NCI-H226 (cell line): ENCODE measurements around the gene TAT.
"Not testable (repeated sequence)": the region's sequence is repeated elsewhere in the genome, so short reads cannot be mapped to it uniquely, and the experiment has no call there.

Experiments used
- DNase-seq: peaks from one replicate; pipeline ENCODE4 v3.0.0-alpha.2; 2015

The TAT gene

DNA sequence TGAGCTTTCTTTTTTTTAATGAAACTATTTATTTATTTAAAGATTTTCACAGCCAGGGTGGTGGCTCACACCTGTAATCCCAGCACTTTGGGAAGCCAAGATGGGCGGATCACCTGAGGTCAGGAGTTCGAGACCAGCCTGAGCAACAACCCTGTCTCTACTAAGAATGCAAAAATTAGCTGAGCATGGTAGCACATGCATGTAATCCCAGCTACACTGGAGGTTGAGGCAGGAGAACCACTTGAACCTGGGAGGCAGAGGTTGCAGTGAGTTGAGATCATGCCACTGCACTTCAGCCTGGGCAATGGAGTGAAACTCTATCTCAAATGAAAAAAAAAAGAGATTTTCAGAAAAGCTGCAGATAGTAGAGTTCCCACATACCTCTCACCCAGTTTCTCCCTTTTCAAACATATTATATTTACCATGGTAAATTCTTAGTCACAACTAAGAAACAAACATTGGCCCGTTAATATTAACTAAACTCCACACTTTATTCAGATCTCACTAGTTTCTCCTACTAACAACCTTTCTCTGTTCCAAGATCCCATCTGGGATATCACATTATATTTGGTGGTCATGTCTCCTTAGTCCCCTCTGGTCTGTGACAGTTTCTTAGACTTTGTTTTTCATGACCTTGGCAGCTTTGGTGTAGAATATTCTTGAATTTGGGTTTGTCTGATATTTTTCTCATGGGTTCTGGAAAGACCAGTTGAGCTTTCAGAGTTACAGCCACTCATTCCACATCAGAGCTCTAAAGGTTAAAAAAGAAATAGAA, 7.8 kb upstream of the TAT start:
- no peak for DNase-seq

- not testable (repeated sequence) for DNase-seq
These were observed 5.6 kb upstream of the TAT start for GRCh38 chr16:71582553-71582848.

DNA sequence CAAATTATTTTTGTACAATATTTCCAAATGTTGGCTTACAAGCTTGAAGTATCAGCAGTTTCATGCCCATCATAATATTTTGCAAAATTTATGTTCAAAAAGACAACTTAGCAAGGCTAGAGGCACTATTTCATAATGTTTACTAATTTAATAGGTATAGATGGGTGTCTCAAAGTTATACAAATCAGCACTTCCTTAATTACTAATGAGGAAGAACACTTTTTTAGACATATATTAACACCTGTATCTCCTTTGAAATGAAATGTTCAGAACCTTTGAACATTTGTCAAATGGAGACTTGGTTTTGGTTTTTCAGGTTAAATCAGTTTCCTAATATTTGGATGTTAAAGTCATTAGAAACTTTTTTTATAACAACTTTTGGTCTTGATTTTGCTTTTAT, 2.2 kb downstream of the TAT start:
- DNase-seq: no peak

- DNase-seq: no peak
These were observed 3.4 kb downstream of the TAT start for GRCh38 chr16:71573387-71574094.

DNA sequence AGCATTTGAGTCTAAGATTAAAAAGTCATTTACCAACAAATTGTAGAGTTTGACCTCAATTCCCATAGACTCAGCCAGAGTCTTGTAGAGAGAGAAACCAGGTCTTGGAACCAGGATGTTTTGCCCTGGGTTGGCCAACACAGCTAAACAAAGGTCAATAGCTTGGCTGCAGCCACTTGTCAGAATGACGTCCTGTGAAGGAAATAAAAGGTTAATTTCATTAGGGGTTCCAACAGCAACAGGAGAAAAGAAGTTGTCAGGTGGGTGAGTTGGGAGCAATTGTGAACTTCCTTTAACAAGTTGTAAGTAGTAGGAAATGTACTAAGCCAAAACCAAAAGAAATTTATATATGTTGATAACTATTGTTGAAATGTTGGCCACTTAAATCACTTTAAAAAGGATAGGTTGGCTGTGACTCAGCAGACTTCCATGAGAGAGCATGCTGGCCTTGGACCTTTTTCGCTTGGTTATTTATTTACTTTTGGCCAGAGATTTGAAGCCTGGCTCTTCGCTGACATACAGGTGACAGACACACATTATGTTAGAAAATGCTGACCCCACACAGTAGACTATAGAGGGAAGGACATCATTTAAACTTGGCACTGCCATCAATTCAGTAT, 4.3 kb downstream of the TAT start:
- DNase-seq: no peak

DNA sequence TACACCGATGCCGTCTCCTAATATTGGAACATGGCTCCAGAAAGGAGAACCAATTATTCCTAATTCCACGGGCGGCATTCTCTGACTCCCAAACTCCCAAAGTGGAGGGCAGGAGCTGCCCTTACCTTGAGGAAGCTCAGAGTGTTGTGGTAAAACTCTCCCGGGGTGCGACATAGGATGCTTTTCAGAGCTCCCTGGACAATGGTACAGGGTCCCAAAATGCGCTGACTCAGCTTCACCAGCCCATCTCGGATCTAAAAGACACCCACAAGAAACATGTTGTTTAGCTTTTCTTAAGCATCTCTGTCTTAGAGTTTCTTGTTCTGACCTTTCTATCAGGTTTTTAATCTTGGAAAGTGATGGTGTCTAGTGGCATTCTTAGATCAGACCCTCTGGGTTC, 6.7 kb downstream of the TAT start:
- DNase-seq: no peak

DNA sequence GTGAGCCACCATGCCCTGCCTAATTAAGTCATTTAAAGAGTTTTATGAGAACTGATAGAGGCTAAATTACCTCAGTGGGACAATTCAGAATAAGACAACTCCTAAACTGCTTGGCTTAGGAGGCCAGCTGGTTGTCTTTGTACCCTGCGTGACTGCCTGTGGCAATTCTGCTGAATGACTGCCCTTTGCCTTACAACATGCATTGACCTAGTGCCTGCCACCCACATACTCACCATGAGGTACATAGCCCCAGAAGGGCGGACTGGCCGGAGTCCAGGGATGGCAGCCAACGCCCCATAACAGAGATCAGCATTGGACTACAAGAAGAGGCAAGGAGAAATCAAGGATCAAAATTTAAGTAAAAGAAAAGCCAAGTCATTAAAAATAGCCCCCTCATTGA, 7.3 kb downstream of the TAT start:
- DNase-seq: no peak

DNA sequence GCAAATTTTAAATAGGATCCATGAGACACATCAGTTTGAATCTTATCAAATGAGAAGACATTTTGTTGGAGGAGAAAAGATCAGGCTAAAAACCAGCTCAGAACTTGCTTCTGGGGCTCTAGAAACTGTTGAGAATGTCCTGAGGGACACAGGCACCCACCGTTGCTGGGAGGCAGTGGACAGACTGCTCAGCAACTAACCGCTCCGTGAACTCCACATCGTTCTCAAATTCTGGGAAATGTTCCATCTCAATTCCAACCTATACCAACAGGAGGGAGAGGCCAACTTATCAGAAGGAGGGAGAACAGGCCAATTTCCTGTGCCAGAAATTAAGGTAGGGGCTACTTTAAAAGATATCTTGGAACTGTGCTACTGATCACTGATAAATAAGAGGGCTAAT, 8.3 kb downstream of the TAT start:
- no peak for DNase-seq

- DNase-seq: no peak
These were observed 9.0 kb downstream of the TAT start for GRCh38 chr16:71567931-71568330.

DNA sequence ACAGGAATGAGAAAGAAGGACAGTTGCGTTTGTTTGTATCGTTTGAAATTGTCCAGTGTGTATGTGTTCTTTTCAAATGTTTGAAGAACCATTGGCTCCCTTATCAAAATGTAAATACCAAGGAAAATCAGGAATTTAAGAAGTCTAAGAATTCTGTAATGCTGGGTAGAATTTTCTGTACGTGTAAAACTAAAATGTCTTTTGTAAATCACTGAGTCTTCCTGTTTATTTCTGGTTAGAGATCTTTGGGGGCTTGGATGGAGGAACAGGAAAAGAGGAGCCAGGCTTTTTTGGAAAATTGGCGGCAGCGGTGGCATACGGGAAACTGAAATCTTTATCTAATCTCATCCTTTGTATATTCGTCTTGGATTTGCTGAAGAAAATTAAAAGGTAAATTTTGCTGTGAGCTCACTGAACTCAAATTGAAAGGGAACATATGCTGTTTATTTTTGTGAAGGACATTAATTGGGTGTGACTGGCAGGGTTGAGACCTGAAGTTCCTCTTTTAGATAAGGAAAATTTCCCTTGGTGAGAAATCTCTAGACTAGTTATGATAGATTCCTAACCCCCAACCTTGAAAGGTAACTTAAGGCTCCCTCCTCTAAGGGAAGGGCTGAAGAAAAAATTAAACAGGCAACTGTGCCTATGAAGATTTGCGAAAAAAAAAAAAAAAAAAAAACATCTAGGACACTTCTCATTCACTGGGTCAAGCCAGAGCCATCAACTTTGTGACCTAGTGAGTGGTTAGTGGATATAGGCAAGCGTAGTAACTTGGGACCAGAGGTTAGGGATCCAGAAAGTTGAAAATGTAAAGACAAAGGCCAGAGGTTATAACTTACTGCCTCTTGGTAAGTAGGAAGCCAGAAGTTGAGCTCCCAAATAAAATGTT, 10.8 kb downstream of the TAT start:
- DNase-seq: no peak

GRCh38 chr16:71564335-71564967, 12.4 kb downstream of the TAT start:
- no peak for DNase-seq

DNA sequence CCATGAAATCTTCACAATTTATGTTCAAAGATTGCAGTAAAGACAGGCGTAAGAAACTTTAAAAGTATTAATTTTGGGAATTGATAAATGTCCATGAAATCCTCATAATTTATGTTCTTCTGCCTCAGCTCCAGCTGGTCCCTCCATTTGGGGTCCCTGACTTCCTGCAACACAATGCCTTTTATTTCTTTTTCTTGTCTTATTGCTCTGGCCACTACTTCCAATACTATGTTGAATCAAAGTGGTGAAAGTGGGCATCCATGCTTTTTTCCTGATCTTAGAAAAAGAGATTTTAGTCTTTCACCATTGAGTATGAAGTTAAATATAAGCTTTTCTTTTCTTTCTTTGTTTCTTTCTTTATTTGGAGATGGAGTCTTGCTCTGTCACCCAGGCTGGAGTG, 14.3 kb downstream of the TAT start:
- DNase-seq: no peak

DNA sequence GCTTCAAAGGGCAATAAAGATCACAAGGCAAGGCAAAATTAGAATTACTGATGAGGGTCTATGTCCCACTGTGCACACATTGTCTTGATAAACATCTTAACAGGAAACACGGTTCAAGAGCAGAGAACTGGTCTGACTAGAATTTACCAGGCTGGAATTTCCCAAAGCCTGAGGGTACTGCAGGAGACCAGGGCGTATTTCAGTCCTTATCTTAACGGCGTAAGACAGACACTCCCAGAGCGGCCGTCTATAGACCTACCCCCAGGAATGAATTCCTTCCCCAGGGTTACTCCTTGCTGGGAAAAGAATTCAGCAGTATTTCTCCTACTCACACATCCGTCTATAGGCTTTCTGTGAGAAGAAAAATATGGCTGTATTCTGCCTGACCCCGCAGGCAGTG, 15.0 kb downstream of the TAT start:
- not testable (repeated sequence) for DNase-seq

- DNase-seq: no peak
These were observed 17.0 kb downstream of the TAT start for GRCh38 chr16:71559855-71560254.

DNA sequence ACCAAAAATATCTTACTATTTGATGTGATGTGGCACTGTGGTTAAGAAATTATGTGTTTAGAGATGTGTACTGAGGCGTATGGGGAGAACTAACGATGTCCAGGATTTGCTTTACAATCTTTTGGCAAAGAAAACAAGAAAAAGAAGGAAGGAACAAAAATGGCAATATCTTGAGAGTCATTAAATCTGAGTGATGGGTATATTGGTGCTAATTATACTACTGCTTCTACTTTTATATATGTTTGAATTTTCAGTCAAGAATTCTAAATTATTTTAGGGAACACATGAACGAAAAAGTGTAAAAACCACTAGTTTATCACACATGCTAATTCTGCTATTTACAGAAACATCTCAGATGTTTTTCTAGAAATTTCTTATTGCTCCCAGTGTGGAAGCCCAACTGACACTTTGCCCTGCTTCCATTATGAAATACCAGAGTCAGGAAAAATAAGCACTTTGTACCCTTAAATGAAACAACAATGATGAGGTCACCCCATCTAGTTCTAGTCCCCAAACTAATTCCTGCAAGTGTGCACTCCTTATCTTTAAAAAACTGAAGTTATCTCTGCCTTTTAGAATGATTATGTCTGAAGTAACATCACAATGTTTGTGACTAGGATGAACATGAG, 18.8 kb downstream of the TAT start:
- DNase-seq: no peak

- DNase-seq: no peak
These were observed 19.6 kb downstream of the TAT start for GRCh38 chr16:71557299-71557698.

- peak; percentile 29 for DNase-seq
These were observed 21.5 kb downstream of the TAT start for GRCh38 chr16:71555230-71555891.

DNA sequence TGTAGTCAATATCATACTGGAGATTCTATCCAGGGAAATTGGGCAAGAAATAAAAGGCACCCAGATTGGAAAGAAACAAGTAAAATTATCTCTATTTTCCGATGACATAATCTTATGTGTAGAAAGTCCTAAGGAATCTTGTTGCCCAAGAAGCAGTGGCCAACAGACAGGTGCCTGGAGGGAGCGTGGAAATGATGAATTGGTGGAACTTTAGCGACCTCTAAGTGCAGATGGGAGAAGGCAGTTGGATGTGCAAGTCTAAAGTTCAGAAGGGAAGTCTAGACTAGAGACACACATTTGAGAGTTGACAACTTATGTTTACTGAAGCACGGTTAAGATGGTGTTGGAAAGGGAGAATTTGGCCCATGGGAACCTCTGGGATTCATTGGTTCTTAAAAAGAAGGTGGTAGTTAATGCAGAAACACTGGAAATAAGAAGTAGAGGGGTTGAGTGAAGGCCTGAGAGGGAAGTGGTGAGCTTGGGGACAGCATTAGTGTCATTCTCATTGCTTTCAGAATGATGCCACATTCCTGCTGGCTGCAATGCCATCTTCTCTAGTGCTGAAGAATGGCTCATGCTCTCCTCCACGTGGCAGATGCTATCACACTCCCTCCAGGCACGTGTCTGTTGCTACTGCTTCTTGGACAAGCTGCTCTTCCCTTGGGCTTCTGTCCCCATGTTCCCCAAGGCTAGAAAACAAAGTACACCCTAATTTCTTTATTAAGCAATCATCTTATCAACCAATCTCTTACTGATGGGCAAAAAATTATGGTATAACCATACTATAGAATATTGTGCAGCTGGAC, 24.0 kb downstream of the TAT start:
- DNase-seq: peak; percentile 13

- no peak for DNase-seq
These were observed 29.7 kb downstream of the TAT start for GRCh38 chr16:71547168-71547567.

DNA sequence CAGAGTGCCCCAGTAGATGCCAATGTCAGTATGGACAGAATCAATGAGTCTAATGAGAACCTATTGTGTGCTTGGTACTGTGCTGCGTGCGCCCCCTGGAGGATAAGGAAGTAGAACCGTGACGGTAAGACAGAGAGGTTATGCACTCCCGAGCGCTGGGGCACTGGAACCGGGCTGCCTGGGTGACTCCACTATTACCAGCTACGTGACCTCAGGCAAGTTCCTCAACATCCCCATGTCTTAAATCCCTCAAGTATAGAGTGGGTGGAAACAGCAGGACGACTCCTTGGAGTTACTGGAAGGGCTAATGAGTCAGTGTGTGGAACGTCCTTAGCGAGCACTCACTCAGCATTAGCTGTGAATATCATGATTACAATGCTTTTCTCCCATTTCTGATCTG, 34.5 kb downstream of the TAT start:
- DNase-seq: no peak

DNA sequence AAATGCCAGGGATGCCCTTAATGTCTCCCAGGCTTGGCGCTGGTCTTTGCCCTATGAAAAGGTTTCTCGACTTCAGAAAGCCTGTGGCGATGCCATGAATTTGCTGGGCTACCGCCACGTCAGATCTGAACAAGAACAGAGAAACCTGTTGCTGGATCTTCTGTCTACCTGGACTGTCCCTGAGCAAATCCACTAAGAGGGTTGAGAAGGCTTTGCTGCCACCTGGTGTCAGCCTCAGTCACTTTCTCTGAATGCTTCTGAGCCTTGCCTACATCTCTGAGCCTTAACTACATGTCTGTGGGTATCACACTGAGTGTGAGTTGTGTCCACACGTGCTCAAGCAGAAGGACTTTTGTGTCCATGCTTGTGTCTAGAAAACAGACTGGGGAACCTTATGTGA, 39.2 kb downstream of the TAT start:
- peak; percentile 38 for DNase-seq
